Caco-2 (cell line): ENCODE results near the gene ZDHHC19. TPM values are rescaled to one million over a fixed set of nuclear protein-coding genes. Genes with fewer than 3 reads are reported as not detected.
"Not testable (repeated sequence)": the region's sequence is repeated elsewhere in the genome, so short reads cannot be mapped to it uniquely, and the experiment has no call there.

Experiments
- BruUV-seq: library from RNA; stranded (reverse); fragments of 400-500 nt; replicated peaks from 2 replicates; lab custom pipeline; 2021; lab: Mats Ljungman, UMichigan
- CTCF ChIA-PET: fragments of 300-600 bp; sonication (Branson Sonifier 250); formaldehyde crosslinking; loops from one replicate; lab custom pipeline; 2022; ENCODE audit warnings: antibody characterized with exemption; lab: Charles Lee
- POLR2A ChIA-PET: fragments of 300-600 bp; sonication (Branson Sonifier 250); formaldehyde crosslinking; loops from one replicate; lab custom pipeline; 2022; ENCODE audit warnings: antibody characterized with exemption; lab: Charles Lee
- DNase-seq, 2 experiments: peaks; one replicate each; pipeline versions ENCODE4 v3.0.0 to v3.0.0-alpha.2; 2020 to 2022
- H3K27me3 ChIP-seq: replicated peaks from 2 replicates; pipeline ENCODE4 v1.6.0; 2011; ENCODE audit warnings: low read length; ENCODE audit not compliant: control insufficient read depth, insufficient read depth
- H3K36me3 ChIP-seq: 2 replicates; pipeline ENCODE4 v1.5.1; 2011; ENCODE audit warnings: low read length; ENCODE audit not compliant: control insufficient read depth, insufficient read depth
- H3K4me1 ChIP-seq: fragments of 250-450 bp; sonication (Bioruptor Pico); 2 replicates; pipeline ENCODE4 v1.5.1; 2020; ENCODE audit warnings: mild to moderate bottlenecking
- H3K4me3 ChIP-seq: 2 replicates; pipeline ENCODE4 v1.5.1; 2011; ENCODE audit warnings: low read depth, mild to moderate bottlenecking, control low read depth, low read length
- H3K9me3 ChIP-seq: fragments of 250-450 bp; sonication (Bioruptor Pico); 2 replicates; pipeline ENCODE4 v1.5.1; 2020; ENCODE audit warnings: mild to moderate bottlenecking, moderate library complexity
- H3K27ac Mint-ChIP-seq: one replicate; pipeline ENCODE4 v1.8.0; 2022; ENCODE audit warnings: mixed read lengths; ENCODE audit not compliant: unreplicated experiment
- H3K27me3 Mint-ChIP-seq: one replicate; pipeline ENCODE4 v1.8.0; 2022; ENCODE audit warnings: mixed read lengths; ENCODE audit not compliant: insufficient read depth, unreplicated experiment
- H3K36me3 Mint-ChIP-seq: one replicate; pipeline ENCODE4 v1.8.0; 2022; ENCODE audit warnings: mild to moderate bottlenecking, mixed read lengths; ENCODE audit not compliant: insufficient read depth, unreplicated experiment
- H3K4me1 Mint-ChIP-seq: one replicate; pipeline ENCODE4 v1.8.0; 2022; ENCODE audit warnings: low read depth, mixed read lengths; ENCODE audit not compliant: unreplicated experiment
- H3K4me3 Mint-ChIP-seq: one replicate; pipeline ENCODE4 v1.8.0; 2022; ENCODE audit warnings: mild to moderate bottlenecking, moderate library complexity, mixed read lengths; ENCODE audit not compliant: unreplicated experiment
- H3K9me3 Mint-ChIP-seq: one replicate; pipeline ENCODE4 v1.8.0; 2022; ENCODE audit warnings: mixed read lengths; ENCODE audit not compliant: unreplicated experiment
- intact Hi-C: fragments of 100-400 bp; cut with micrococcal nuclease; formaldehyde crosslinking; loops from one replicate; pipeline ENCODE4 v1.10.0; 2022; ENCODE audit not compliant: unreplicated experiment
- total RNA-seq: library from RNA; stranded (reverse); gene quantifications from 2 replicates; pipeline ENCODE4 v1.2.3, GENCODE V29; 2022
- TF ChIP-seq, protein P1 (sequence below), 2 experiments: fragments of 200-600 bp in 1 of 2; IDR thresholded peaks; 1 replicate in 1 of 2; 2 replicates in 1 of 2; pipeline versions ENCODE4 v1.5.1 to v1.8.0; 2011 to 2022; ENCODE audit warnings: antibody characterized with exemption in 1 of 2, control low read depth in 1 of 2, inconsistent platforms in 1 of 2, low read depth in 1 of 2, low read length in 1 of 2, mild to moderate bottlenecking in 1 of 2, moderate library complexity in 1 of 2; ENCODE audit not compliant: insufficient read depth in 1 of 2, severe bottlenecking in 1 of 2, unreplicated experiment in 1 of 2

The ZDHHC19 gene
- total RNA-seq, 1 experiment from 2014 or later, result not detected

DNA sequence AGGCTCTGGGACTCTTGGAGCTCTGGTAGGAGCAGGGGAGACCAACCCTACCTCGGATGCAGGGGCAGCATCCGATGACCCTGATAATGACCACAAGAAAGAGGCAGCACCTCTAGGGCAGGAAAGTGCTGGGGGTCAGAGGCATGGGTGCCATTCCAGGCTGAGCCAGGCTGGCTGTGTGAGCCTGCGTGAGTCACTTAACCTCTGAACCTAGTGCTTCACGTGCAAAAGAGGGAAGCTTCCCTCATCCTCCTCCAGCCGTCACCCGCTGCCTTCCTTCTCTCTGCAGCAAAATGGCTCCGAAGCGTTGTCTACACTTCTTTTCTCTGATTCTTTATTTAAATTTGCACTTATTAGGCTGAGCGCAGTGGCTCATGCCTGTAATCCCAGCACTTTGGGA lies 35.5 kb downstream of the ZDHHC19 start:
- POLR2A ChIA-PET, result no interaction called here
- Mint-ChIP-seq H3K27ac (no peak overlapping the region), H3K27me3 (no peaks in the 10 kb centered on the region), H3K4me3 (no peak overlapping the region), H3K36me3 (no peaks in the 10 kb centered on the region), H3K9me3 (no peaks in the 10 kb centered on the region), H3K4me1 (no peaks in the 10 kb centered on the region)
- intact Hi-C loops, result no loop called here
- Histone ChIP-seq H3K36me3 (no peaks in the 10 kb centered on the region), H3K27me3 (no peaks in the 10 kb centered on the region), H3K9me3 (no peaks in the 10 kb centered on the region), H3K4me3 (no peak overlapping the region), H3K4me1 (peaks cover 4% of the 10 kb centered on the region; the same call in 1 of the 2 replicates)
- CTCF ChIA-PET, result no interaction called here
- no peak for DNase-seq
- TF ChIP-seq, protein P1, sequence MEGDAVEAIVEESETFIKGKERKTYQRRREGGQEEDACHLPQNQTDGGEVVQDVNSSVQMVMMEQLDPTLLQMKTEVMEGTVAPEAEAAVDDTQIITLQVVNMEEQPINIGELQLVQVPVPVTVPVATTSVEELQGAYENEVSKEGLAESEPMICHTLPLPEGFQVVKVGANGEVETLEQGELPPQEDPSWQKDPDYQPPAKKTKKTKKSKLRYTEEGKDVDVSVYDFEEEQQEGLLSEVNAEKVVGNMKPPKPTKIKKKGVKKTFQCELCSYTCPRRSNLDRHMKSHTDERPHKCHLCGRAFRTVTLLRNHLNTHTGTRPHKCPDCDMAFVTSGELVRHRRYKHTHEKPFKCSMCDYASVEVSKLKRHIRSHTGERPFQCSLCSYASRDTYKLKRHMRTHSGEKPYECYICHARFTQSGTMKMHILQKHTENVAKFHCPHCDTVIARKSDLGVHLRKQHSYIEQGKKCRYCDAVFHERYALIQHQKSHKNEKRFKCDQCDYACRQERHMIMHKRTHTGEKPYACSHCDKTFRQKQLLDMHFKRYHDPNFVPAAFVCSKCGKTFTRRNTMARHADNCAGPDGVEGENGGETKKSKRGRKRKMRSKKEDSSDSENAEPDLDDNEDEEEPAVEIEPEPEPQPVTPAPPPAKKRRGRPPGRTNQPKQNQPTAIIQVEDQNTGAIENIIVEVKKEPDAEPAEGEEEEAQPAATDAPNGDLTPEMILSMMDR (IDR thresholded peaks at IDR 0.05; ENCODE audit: insufficient read depth in 1 of 2, low read depth in 1 of 2, low read length in 1 of 2, severe bottlenecking in 1 of 2, unreplicated experiment in 1 of 2), result no peak
- BruUV-seq, result no TSS peak

DNA sequence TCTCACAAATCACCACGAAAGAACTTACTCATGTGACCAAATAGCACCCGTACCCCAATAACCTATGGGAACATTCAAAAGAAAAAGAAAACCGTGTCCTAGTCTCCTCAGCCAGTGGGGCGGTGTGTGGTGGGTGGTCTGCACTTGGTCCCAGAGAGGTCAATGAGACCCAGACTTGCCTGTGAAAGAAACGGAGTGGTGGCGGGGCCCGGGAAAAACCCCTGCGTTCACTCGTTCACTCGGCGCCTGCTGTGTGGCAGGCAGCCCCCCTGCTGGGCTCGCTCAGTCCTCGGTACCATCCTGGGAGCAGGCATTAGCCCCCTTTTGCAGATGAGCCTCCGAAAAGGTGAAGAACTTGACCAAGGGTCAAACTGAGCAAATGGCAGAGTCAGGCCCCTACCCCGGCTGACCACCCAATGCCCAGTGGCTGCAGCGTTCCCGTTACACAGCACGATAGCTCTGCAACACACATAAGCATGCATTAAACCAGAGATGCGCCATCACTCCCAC lies 36.0 kb downstream of the ZDHHC19 start:
- Histone ChIP-seq H3K4me3 (no peak overlapping the region), H3K9me3 (no peaks in the 10 kb centered on the region), H3K27me3 (no peaks in the 10 kb centered on the region), H3K4me1 (peaks cover 4% of the 10 kb centered on the region; the same call in 1 of the 2 replicates), H3K36me3 (no peaks in the 10 kb centered on the region)
- no peaks in the 10 kb centered on the region for H3K27me3 Mint-ChIP-seq
- TF ChIP-seq, protein P1 (IDR thresholded peaks at IDR 0.05; ENCODE audit: insufficient read depth in 1 of 2, low read depth in 1 of 2, low read length in 1 of 2, severe bottlenecking in 1 of 2, unreplicated experiment in 1 of 2), result no peak
- no peaks in the 10 kb centered on the region for H3K4me1 Mint-ChIP-seq
- ChIA-PET POLR2A (no interaction called here), CTCF (no interaction called here)
- H3K36me3 Mint-ChIP-seq, result no peaks in the 10 kb centered on the region
- H3K27ac Mint-ChIP-seq, result no peak overlapping the region
- no peak for DNase-seq
- no TSS peak for BruUV-seq
- H3K4me3 Mint-ChIP-seq, result no peak overlapping the region
- H3K9me3 Mint-ChIP-seq, result no peaks in the 10 kb centered on the region
- intact Hi-C loops, result no loop called here

DNA sequence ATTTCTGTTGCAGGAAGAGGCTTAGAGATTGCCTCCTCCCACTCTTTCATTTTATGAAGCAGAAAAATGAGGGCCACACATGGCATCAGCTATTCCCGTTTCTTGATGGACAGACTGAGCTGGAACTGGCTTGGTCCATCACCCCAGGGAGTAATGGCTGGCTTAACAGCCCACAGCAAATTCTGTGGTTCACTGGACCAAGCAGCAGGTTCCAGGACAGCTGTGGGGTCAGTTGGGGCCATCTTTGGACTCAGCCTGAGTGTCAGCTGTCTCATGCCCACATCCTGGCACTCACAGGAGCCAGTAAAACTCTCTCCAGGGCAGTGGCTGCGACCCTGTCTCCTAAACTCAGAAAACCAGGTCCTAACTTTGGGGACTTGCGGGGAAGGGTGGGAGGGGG lies 36.5 kb downstream of the ZDHHC19 start:
- Mint-ChIP-seq H3K27me3 (no peaks in the 10 kb centered on the region), H3K4me3 (no peak overlapping the region), H3K36me3 (no peaks in the 10 kb centered on the region), H3K4me1 (no peaks in the 10 kb centered on the region), H3K27ac (no peak overlapping the region), H3K9me3 (no peaks in the 10 kb centered on the region)
- H3K4me1 ChIP-seq, result peaks cover 4% of the 10 kb centered on the region; the same call in 1 of the 2 replicates
- H3K27me3 ChIP-seq, result no peaks in the 10 kb centered on the region
- no peak overlapping the region for H3K4me3 ChIP-seq
- TF ChIP-seq, protein P1 (IDR thresholded peaks at IDR 0.05; ENCODE audit: insufficient read depth in 1 of 2, low read depth in 1 of 2, low read length in 1 of 2, severe bottlenecking in 1 of 2, unreplicated experiment in 1 of 2), result no peak
- no peaks in the 10 kb centered on the region for H3K9me3 ChIP-seq
- intact Hi-C loops, result no loop called here
- ChIA-PET POLR2A (no interaction called here), CTCF (no interaction called here)
- no peak for DNase-seq
- no peaks in the 10 kb centered on the region for H3K36me3 ChIP-seq
- BruUV-seq, result no TSS peak

DNA sequence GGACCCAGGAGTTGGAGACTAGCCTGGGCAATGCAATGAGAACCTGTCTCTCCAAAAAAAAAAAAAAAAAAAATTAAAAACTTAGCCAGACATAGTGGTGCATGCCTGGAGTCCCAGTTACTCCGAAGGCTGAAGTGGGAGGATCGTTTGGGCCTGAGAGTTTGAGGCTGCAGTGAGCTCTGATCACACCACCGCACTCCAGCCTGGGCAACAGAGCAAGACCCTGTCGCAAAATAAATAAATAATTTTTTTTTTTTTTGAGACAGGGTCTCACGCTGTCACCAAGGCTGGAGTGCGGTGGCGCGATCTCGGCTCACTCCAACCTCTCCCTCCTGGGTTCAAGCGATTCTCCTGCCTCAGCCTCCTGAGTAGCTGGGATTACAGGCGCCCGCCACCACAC lies 40.9 kb downstream of the ZDHHC19 start:
- DNase-seq, H3K4me3 ChIP-seq, H3K4me3 Mint-ChIP-seq, H3K4me1 Mint-ChIP-seq, H3K9me3 Mint-ChIP-seq, POLR2A ChIA-PET, H3K27me3 Mint-ChIP-seq, BruUV-seq, H3K4me1 ChIP-seq, CTCF ChIA-PET, H3K36me3 Mint-ChIP-seq, H3K27ac Mint-ChIP-seq, H3K9me3 ChIP-seq, intact Hi-C loops, H3K36me3 ChIP-seq, H3K27me3 ChIP-seq: not testable (repeated sequence)
